CD4-positive, alpha-beta T cell treated with Interferon gamma for 1 hour (primary cell): ENCODE data around the gene AKAP8.
"Not testable (repeated sequence)": the region's sequence is repeated elsewhere in the genome, so short reads cannot be mapped to it uniquely, and the experiment has no call there.

Source experiments
- DNase-seq: peaks from one replicate; pipeline ENCODE4 v3.0.0-alpha.2; 2020

The AKAP8 gene

GRCh38 chr19:15379083-15379998, at the start of gene AKAP8:
Gene AKAP8 (minus strand): TSS chr19:15379787. CDS start chr19:15379731, 56 bp downstream.
- DNase-seq, result peak; percentile 99

GRCh38 chr19:15427991-15428471, 48.4 kb upstream of the AKAP8 start:
- DNase-seq, result no peak

- no peak for DNase-seq
Measured at GRCh38 chr19:15427350-15427700, 47.7 kb upstream of the AKAP8 start.

- DNase-seq, result no peak
Measured at GRCh38 chr19:15426485-15427349, 47.1 kb upstream of the AKAP8 start.

- DNase-seq, result no peak
Measured at GRCh38 chr19:15425321-15425950, 45.8 kb upstream of the AKAP8 start.

- no peak for DNase-seq
Measured at GRCh38 chr19:15424692-15425272, 45.2 kb upstream of the AKAP8 start.

- no peak for DNase-seq
Measured at GRCh38 chr19:15424121-15424520, 44.5 kb upstream of the AKAP8 start.

GRCh38 chr19:15423130-15423529, 43.5 kb upstream of the AKAP8 start:
- no peak for DNase-seq

- DNase-seq, result no peak
Measured at GRCh38 chr19:15422296-15423075, 42.9 kb upstream of the AKAP8 start.

- no peak for DNase-seq
Measured at GRCh38 chr19:15421721-15422260, 42.2 kb upstream of the AKAP8 start.

- no peak for DNase-seq
Measured at GRCh38 chr19:15421136-15421695, 41.6 kb upstream of the AKAP8 start.

GRCh38 chr19:15419413-15420025, 39.9 kb upstream of the AKAP8 start:
- DNase-seq, result no peak

- peak; percentile 99 for DNase-seq
Measured at GRCh38 chr19:15418579-15419412, 39.2 kb upstream of the AKAP8 start, which contains the start of gene AKAP8L. Gene AKAP8L (minus strand): TSS chr19:15418988. CDS start chr19:15418923, 65 bp downstream.

GRCh38 chr19:15418231-15418578, 38.6 kb upstream of the AKAP8 start:
- no peak for DNase-seq

GRCh38 chr19:15417699-15418098, 38.1 kb upstream of the AKAP8 start:
- DNase-seq, result no peak

- DNase-seq, result no peak
Measured at GRCh38 chr19:15412832-15413231, 33.2 kb upstream of the AKAP8 start.

GRCh38 chr19:15411351-15411750, 31.8 kb upstream of the AKAP8 start:
- not testable (repeated sequence) for DNase-seq

GRCh38 chr19:15404780-15405211, 25.2 kb upstream of the AKAP8 start:
- no peak for DNase-seq

- DNase-seq, result no peak
Measured at GRCh38 chr19:15404097-15404779, 24.7 kb upstream of the AKAP8 start.
